Measurements from ENCODE around the gene GP1BA. TPM values are rescaled to one million over a fixed set of nuclear protein-coding genes. Genes with fewer than 3 reads are reported as not detected.

Gene GP1BA
- total RNA-seq, 1 donor from 2014 or later = 0.55 TPM

- Histone ChIP-seq H3K27ac (no peak overlapping the region), H3K9me3 (no peaks in the 10 kb centered on the region), H3K4me3 (no peak overlapping the region), H3K36me3 (peaks cover 56% of the 10 kb centered on the region), H3K27me3 (no peaks in the 10 kb centered on the region), H3K4me1 (peaks cover 16% of the 10 kb centered on the region)
- TF ChIP-seq CTCF (IDR thresholded peaks at IDR 0.05) = no peak
- DNase-seq (no peak), ATAC-seq (no peak)
- intact Hi-C loops (cut with DNase I) = no loop called here
These were observed 39.7 kb downstream of the GP1BA start for GRCh38 chr17:4971826-4972225.

GRCh38 chr17:4972322-4972721 is 40.2 kb downstream of the GP1BA start:
- intact Hi-C loops (cut with DNase I) = no loop called here
- H3K27me3 ChIP-seq = no peaks in the 10 kb centered on the region
- ATAC-seq (no peak), DNase-seq (no peak)
- peaks cover 61% of the 10 kb centered on the region for H3K36me3 ChIP-seq
- H3K4me1 ChIP-seq = peaks cover 16% of the 10 kb centered on the region
- no peak for TF ChIP-seq CTCF (IDR thresholded peaks at IDR 0.05)
- no peak overlapping the region for H3K4me3 ChIP-seq
- H3K27ac ChIP-seq = no peak overlapping the region
- no peaks in the 10 kb centered on the region for H3K9me3 ChIP-seq

DNA sequence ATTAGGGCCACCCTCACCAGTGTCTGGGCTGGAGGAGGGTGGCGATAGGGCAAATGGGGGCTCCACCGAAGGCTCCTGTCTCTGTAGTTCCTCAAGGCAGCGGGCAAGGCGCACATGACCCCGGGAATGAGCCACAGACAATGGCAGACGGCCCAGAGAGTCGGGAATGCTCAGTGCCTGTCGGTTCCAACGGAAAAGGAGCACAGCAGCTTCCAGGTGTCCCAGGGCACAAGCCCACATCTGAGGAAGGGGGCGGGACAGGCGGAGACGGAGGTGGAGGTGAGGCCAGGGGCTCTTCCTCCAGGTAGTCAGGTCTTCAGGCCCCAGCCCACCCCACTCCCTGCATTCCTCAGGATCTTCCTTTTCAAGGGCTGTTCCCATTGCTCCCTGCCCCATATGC is 40.7 kb downstream of the GP1BA start:
- ATAC-seq = no peak
- Histone ChIP-seq H3K4me1 (peaks cover 16% of the 10 kb centered on the region), H3K9me3 (no peaks in the 10 kb centered on the region), H3K27ac (no peak overlapping the region), H3K36me3 (peaks cover 66% of the 10 kb centered on the region), H3K4me3 (no peak overlapping the region), H3K27me3 (no peaks in the 10 kb centered on the region)
- intact Hi-C loops (cut with DNase I) = no loop called here
- DNase-seq = no peak
- TF ChIP-seq CTCF (IDR thresholded peaks at IDR 0.05) = no peak

DNA sequence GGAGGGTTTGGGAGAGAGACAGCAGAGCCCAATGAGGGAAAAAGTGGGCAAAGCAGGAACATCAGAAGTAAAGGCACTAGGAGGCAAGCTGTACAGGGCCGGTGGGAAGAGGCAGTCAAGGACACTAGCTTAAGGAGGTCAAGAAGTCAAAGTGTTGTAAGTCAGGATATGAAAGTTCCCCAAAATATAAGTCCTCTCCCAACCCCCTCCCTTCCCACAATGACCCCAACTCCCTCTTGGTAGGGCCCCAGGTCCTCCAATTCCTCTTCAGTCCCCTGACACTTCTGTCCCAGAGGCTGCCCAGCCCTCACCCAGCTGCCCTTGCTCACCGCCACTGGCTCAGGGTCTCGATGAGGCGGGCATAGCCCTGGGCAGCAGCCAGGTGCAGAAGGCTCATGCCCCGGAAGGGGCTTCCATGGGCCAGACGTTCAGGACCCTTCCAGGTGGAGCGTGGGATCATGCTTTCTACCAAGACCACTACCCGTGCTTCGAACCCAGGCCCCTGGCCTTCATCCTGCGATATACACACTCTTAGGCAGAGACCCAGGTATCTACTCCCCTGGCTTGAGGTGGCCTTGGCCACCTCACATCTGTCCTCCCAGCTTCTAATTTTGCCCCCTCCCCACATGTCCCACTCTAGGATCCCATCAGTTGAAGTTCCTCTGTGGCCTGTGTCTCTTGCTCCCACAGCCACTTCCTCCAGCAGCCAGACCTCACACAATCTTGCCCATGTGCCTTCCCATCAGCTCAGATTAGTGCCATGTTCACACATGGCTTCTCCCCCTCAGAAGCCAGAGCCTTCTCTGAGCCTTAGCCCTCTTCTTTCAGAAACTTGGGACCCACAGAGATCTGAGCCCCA is 41.4 kb downstream of the GP1BA start:
- H3K9me3 ChIP-seq = no peaks in the 10 kb centered on the region
- H3K27ac ChIP-seq = no peak overlapping the region
- ATAC-seq (peak; percentile 9), DNase-seq (no peak)
- intact Hi-C loops (cut with DNase I) = no loop called here
- peaks cover 73% of the 10 kb centered on the region for H3K36me3 ChIP-seq
- no peak overlapping the region for H3K4me3 ChIP-seq
- H3K4me1 ChIP-seq = peaks cover 13% of the 10 kb centered on the region
- no peak for TF ChIP-seq CTCF (IDR thresholded peaks at IDR 0.05)
- H3K27me3 ChIP-seq = no peaks in the 10 kb centered on the region

DNA sequence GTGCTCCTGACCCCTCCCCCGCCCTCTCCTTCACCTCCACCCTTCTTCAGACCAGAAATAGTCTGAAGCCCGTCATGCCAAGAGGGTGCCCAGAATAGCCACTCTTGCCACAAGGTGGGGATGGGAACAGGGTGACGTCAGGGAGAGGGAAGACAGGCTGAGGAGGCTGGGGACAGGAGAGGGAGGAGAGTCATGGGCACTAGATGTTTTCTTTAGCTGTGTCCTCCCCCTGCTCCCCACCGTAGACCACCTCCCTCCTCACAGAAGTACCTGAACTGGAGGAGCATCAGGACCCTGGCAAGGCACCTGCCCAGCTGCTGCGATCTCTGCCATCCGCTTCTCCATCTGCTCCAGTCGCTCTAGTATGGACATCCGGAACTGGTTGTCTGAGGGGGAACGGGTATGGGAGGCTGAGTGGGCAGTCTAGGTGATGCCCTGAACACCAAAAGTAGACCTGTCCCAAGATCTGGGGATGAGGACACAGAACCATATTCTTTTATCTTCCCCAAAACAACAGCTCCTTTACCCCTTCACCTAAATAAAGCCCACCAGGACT is 42.1 kb downstream of the GP1BA start:
- H3K36me3 ChIP-seq = peaks cover 75% of the 10 kb centered on the region
- H3K4me1 ChIP-seq = peaks cover 6% of the 10 kb centered on the region
- no peak for ATAC-seq
- no peaks in the 10 kb centered on the region for H3K9me3 ChIP-seq
- DNase-seq = no peak
- H3K4me3 ChIP-seq = no peak overlapping the region
- H3K27me3 ChIP-seq = no peaks in the 10 kb centered on the region
- no peak overlapping the region for H3K27ac ChIP-seq
- no peak for TF ChIP-seq CTCF (IDR thresholded peaks at IDR 0.05)
- intact Hi-C loops (cut with DNase I) = no loop called here

Data from upper lobe of right lung (tissue), 1 donor.